Gastroesophageal sphincter (tissue), 3 donors: Measurements from ENCODE around the gene TAOK3.

Experiments
- POLR2A ChIP-seq, 2 donors: fragments of 450-650 bp; IDR thresholded peaks; one replicate each; pipeline ENCODE4 v1.6.1; 2017; ENCODE audit warnings: antibody characterized with exemption in 2 of 2, mild to moderate bottlenecking in 2 of 2, moderate library complexity in 1 of 2
- TF ChIP-seq, protein P1 (sequence below), 4 experiments: fragments of 200-600 bp in 2 of 4; fragments of 450-650 bp in 2 of 4; sonication (generic) in 1 of 4; IDR thresholded peaks; one replicate each; pipeline ENCODE4 v1.5.1; 2017 to 2019; ENCODE audit warnings: antibody characterized with exemption in 4 of 4, mild to moderate bottlenecking in 2 of 4, moderate library complexity in 2 of 4

DNA sequence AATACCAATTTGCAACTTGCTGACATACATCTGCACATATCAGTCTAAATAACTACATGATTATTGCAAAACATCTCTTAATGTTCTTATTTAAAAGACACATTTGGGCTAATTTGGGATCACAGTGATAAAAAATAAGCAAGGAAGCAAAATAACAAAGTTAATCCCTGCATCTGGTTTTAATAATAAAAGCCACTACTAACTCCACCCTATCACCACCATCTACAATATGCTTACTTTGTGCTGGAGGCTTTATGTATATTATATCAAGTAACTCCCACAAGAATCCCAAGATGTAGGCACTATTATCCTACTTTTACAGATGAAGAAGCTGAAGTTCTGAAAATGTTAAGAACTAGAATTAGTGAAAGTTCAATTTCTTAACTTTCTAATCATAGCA lies 45.7 kb downstream of the TAOK3 start:
- no peak for TF ChIP-seq POLR2A (IDR thresholded peaks at IDR 0.05)
- TF ChIP-seq, protein P1, sequence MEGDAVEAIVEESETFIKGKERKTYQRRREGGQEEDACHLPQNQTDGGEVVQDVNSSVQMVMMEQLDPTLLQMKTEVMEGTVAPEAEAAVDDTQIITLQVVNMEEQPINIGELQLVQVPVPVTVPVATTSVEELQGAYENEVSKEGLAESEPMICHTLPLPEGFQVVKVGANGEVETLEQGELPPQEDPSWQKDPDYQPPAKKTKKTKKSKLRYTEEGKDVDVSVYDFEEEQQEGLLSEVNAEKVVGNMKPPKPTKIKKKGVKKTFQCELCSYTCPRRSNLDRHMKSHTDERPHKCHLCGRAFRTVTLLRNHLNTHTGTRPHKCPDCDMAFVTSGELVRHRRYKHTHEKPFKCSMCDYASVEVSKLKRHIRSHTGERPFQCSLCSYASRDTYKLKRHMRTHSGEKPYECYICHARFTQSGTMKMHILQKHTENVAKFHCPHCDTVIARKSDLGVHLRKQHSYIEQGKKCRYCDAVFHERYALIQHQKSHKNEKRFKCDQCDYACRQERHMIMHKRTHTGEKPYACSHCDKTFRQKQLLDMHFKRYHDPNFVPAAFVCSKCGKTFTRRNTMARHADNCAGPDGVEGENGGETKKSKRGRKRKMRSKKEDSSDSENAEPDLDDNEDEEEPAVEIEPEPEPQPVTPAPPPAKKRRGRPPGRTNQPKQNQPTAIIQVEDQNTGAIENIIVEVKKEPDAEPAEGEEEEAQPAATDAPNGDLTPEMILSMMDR (IDR thresholded peaks at IDR 0.05): no peak
